Fibroblast of the aortic adventitia (primary cell): ENCODE measurements around the gene SASH1. TPM values are rescaled to one million over a fixed set of nuclear protein-coding genes. Genes with fewer than 3 reads are reported as not detected.
A peak's percentile ranks its signal among the peaks of the same experiment; 100 is the strongest.

ENCODE experiments used
- DNase-seq: peaks from one replicate; pipeline ENCODE4 v3.0.0-alpha.2; 2010; ENCODE audit warnings: low read depth
- H3K4me3 ChIP-seq: 2 replicates; pipeline ENCODE4 v1.5.1; 2011; ENCODE audit warnings: low read depth, mild to moderate bottlenecking, control low read depth, low read length, moderate library complexity
- total RNA-seq: library from RNA; depleted of rRNA; stranded (reverse); fragments of >200 nt; gene quantifications from 2 replicates; pipeline ENCODE4 v1.2.3, GENCODE V29; 2012; ENCODE audit warnings: low replicate concordance
- TF ChIP-seq, protein P1 (sequence below): IDR thresholded peaks from 2 replicates; pipeline ENCODE4 v1.5.1; 2011; ENCODE audit warnings: mild to moderate bottlenecking, low read length, control low read depth, inconsistent platforms; ENCODE audit not compliant: insufficient read depth

The SASH1 gene
- total RNA-seq, 1 donor, result 59.5 TPM

DNA sequence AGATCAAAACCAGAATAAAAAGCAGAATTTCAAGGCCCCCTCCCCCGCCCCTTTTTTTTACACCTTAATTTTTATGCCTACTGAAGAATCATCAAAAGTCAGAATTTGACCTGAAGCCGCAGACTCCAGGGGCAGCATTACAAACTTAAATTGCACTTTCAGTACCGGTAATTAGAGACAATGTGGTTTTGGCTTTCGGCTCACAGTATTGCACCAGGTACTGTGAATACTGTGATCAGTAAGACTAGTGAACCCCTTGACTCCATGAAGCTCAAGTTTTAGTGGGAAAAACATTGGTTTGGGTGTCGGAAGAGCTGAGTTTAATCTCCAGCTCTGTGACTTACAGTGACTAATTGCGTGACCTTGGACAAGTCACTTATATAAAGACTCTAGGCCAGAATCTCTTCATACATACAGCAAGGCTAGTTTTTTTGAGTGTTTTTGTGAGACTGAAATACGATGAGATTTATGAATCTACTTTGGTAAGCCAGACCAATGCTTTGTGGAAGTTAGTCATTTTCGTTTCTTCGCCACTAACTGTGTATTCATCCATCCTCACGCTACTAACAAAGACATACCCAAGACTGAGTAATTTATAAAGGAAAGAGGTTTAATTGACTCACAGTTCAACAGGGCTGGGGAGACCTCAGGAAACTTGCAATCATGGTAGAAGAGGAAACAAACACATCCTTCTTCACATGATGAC is 114.7 kb downstream of the SASH1 start:
- TF ChIP-seq, protein P1, sequence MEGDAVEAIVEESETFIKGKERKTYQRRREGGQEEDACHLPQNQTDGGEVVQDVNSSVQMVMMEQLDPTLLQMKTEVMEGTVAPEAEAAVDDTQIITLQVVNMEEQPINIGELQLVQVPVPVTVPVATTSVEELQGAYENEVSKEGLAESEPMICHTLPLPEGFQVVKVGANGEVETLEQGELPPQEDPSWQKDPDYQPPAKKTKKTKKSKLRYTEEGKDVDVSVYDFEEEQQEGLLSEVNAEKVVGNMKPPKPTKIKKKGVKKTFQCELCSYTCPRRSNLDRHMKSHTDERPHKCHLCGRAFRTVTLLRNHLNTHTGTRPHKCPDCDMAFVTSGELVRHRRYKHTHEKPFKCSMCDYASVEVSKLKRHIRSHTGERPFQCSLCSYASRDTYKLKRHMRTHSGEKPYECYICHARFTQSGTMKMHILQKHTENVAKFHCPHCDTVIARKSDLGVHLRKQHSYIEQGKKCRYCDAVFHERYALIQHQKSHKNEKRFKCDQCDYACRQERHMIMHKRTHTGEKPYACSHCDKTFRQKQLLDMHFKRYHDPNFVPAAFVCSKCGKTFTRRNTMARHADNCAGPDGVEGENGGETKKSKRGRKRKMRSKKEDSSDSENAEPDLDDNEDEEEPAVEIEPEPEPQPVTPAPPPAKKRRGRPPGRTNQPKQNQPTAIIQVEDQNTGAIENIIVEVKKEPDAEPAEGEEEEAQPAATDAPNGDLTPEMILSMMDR, result no peak
- no peak for DNase-seq
- H3K4me3 ChIP-seq, result no peak overlapping the region

DNA sequence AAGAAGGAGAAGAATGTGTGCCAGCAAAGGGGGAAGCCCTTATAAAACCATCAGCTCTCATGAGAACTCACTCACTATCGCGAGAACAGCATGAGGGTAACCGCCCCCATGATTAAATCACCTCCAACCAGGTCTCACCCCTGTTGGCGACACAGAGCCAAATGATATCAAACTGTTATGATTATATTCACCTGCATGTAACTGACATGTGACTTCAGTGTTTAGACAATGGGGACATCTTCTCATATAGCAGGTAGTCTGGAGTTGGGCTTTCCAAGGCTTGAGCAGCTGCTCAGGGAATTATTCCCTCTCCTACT is 115.2 kb downstream of the SASH1 start:
- DNase-seq, result no peak
- TF ChIP-seq, protein P1, result no peak
- H3K4me3 ChIP-seq, result no peak overlapping the region

DNA sequence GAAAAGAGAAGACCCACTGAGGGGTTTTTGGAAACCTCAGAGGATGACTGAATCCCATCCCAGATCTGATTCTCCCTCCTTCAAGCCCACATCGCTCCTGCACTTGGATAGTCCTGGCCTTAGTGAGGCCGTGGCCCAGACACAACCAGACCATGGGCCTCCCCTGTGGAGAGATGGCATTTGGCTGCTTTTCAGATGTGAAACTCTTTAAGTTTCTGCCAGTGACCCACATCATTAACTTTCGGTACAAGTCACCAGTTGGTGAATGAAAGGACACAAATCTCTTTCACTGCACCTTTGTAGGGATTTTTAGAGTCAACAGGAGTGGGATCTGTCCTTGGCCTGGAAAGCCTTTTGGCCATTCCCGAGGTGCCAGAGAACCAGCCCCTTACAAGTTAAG is 116.6 kb downstream of the SASH1 start:
- H3K4me3 ChIP-seq, result no peak overlapping the region
- no peak for DNase-seq
- TF ChIP-seq, protein P1, result no peak

DNA sequence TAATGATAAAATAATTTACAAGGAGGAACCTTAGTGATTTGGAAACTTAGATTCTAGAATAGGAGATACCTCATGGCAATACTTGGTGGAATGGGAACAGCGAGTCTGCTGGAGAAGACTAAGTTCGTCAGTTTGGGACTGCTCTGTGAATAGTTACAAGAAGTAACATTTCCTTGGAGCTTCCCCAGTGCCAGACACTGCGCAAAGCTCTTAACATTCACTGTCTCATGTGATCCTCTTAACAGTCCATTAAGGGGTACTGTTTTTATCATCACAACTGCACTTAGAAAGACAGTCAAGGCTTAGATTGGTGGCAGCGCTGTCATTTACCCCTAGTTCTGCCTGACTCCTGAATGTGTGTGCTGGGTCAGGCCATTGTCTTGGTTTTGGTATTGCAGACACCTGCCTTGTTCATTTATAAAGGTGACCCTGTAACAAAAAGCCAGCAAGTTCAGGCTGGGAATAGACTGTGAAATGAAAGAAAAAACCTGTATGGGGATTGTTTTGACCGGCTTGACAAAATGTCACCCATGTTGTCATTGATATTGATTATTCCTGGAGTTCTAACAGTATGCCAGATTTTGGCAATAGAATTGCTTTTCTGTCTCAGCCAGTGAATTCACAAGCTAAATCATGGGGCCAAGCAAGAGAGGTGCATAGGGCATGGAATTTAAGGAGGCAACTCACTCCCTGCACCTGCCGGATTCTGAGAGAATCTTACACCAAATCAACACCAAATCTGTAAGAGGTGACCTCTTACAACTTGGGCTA is 118.4 kb downstream of the SASH1 start:
- DNase-seq, result no peak
- no peak overlapping the region for H3K4me3 ChIP-seq
- TF ChIP-seq, protein P1, result no peak

DNA sequence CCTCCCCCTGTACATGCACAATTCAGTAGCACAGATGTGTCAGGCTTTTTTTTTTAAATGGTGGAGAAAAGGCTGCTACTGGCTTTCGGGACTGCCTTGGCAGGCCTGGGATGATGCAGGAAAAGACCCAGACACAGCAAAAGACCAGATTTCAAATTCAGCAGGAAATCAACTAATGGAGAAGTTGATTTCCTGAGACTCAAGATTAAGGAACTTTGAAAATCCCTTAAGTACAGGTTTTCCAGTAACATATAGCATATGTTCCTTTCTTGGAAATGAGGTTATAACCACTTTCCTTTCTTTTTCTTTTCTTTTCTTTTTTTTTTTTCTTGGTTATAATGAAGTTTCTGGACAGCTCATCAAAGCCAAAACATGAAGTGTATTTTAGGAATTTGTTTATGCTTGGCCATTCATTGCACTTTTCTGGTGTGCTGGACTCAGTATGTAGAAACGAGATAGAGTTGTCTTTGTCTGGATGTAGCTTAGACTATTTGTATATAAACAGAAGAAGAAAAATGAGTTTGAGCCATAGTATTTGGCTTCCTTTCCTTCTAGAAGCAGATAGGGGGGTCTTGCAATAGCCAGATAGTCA is 119.4 kb downstream of the SASH1 start:
- TF ChIP-seq, protein P1, result no peak
- no peak overlapping the region for H3K4me3 ChIP-seq
- DNase-seq, result peak; percentile 73

DNA sequence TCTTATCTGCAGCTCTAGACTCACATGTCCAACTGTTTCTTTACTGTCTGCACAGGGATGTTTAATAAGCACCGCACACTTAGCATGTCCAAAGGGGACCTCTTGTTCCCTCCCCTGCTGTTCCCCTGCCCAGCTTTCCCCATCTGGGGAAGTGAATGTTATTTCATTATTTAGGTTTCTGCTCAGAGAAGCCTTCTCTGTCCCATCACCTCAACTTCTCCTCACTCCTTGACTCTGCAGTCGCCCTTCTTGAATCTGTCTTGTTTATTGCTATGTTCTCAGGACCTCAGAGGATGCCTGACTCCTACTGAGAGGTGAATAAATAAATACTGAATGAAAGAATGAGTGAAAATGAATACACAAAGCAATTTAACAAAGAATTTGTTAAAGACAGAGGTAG is 121.0 kb downstream of the SASH1 start:
- no peak for DNase-seq
- no peak overlapping the region for H3K4me3 ChIP-seq
- TF ChIP-seq, protein P1, result no peak
